Endodermal cell (in vitro differentiated cells): Measurements from ENCODE around the gene BPIFB2. TPM values are rescaled to one million over a fixed set of nuclear protein-coding genes. Genes with fewer than 3 reads are reported as not detected.
A peak's percentile ranks its signal among the peaks of the same experiment; 100 is the strongest.

Experiments used
- DNase-seq: peaks from one replicate; pipeline ENCODE4 v3.0.0-alpha.2; 2017
- H3K27ac ChIP-seq: 2 replicates; pipeline ENCODE4 v1.5.1; 2013; ENCODE audit warnings: mild to moderate bottlenecking, low read depth, low read length, moderate library complexity
- H3K27me3 ChIP-seq: 2 replicates; pipeline ENCODE4 v1.6.1; 2013; ENCODE audit warnings: mild to moderate bottlenecking, low read length, moderate library complexity; ENCODE audit not compliant: insufficient read depth, control insufficient read depth, poor library complexity, severe bottlenecking
- H3K36me3 ChIP-seq: 2 replicates; pipeline ENCODE4 v1.7.0; 2013; ENCODE audit warnings: mild to moderate bottlenecking, low read length, moderate library complexity; ENCODE audit not compliant: control insufficient read depth, insufficient read depth
- H3K4me1 ChIP-seq: one replicate; pipeline ENCODE4 v1.7.0; 2013; ENCODE audit warnings: low read length; ENCODE audit not compliant: control insufficient read depth, insufficient read depth
- H3K4me3 ChIP-seq: 2 replicates; pipeline ENCODE4 v1.5.1; 2013; ENCODE audit warnings: mild to moderate bottlenecking, low read length, moderate library complexity
- H3K9ac ChIP-seq: 2 replicates; pipeline ENCODE4 v1.6.1; 2013; ENCODE audit warnings: mild to moderate bottlenecking, low read length, moderate library complexity; ENCODE audit not compliant: poor library complexity, severe bottlenecking; ENCODE audit errors: extremely low read depth
- H3K9me3 ChIP-seq: 2 replicates; pipeline ENCODE4 v1.6.1; 2013; ENCODE audit warnings: mild to moderate bottlenecking, low read length, moderate library complexity; ENCODE audit not compliant: control insufficient read depth
- H3K27ac Mint-ChIP-seq: 2 replicates; pipeline ENCODE4 v1.8.0; 2020; ENCODE audit warnings: mixed read lengths
- H3K27me3 Mint-ChIP-seq: 2 replicates; pipeline ENCODE4 v1.8.0; 2021; ENCODE audit warnings: mild to moderate bottlenecking, mixed read lengths; ENCODE audit not compliant: insufficient read depth
- H3K36me3 Mint-ChIP-seq: 2 replicates; pipeline ENCODE4 v1.8.0; 2020; ENCODE audit warnings: low read depth, mixed read lengths
- H3K4me1 Mint-ChIP-seq: 2 replicates; pipeline ENCODE4 v1.8.0; 2020; ENCODE audit warnings: mixed read lengths
- H3K4me3 Mint-ChIP-seq: 2 replicates; pipeline ENCODE4 v1.8.0; 2020; ENCODE audit warnings: mild to moderate bottlenecking, moderate library complexity, mixed read lengths
- H3K9me3 Mint-ChIP-seq: 2 replicates; pipeline ENCODE4 v1.8.0; 2020; ENCODE audit warnings: mild to moderate bottlenecking, mixed read lengths
- WGBS, 2 experiments: methylation state at CpG; one replicate each; pipeline versions ENCODE4 v1.1.5 to v1.1.7; 2013; ENCODE audit warnings: missing lambda C conversion rate in 2 of 2, mixed read lengths in 1 of 2; ENCODE audit not compliant: insufficient coverage in 1 of 2, insufficient read length in 1 of 2; 5-methylcytosine and 5-hydroxymethylcytosine counted together
- total RNA-seq, 2 donors: library from RNA; stranded (reverse); fragmentation: NEBNext Ultra II Directional in 1 of 2; extraction: Animal tissue kit (Norgen Biotek cat#: 25700) in 1 of 2; gene quantifications; 2 replicates in 1 of 2; 3 replicates in 1 of 2; pipeline ENCODE4 v1.2.1, GENCODE V29; 2021
- TF ChIP-seq, protein P1 (sequence below): fragments of 200-600 bp; sonication (generic); conservative IDR thresholded peaks from 2 replicates; pipeline ENCODE4 v1.5.0; 2021; ENCODE audit warnings: antibody characterized with exemption, mild to moderate bottlenecking

The BPIFB2 gene
- total RNA-seq, 2 donors from 2014 or later = not detected

DNA sequence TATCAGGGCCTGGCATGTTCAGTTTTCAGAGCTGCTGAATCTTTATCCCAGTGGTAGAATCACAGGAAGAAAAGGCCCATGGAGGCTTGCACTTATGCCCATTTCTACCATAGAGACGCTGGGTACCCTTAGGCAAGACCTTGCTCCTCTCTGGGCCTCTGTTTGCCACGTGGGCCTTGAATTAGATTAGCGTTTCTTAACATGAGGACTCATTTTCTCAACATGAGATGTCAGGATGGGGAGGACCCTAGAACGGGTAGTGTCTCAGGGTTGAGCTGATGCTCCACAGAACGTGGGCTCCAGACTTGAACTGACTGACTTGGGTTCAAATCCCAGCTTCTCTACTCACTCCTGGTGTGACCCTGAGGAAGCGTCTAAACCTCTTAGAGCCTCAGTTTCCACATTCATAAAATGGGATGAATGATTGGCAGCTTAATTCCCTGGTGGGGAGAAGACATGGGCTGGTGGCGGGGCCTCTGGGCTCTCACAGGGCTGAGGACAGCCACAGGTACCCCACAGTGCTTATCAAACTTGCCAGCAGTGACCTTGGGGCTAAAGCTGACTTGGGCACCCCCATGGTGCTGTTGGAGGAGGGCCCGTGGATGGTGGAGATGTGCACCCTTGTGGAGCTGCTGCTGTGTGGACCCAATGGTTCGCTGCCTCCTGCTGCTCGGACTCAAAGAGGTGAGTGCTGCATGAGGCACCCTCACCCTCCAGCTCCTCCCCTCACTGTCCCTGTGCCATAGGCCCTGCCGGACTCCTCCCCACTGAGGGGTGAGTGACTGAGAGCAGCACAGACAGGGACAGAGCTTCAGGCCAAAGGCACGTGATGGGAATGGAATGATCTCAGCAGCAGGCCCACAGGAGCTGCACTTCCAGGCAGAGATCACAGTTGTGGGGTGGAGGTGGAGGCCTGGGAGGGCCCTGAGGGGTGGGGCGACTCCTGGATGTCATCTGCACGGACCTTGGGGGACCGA is 31.5 kb upstream of the BPIFB2 start:
- Mint-ChIP-seq H3K27ac (no peak overlapping the region), H3K4me1 (peaks cover 51% of the 10 kb centered on the region), H3K27me3 (no peaks in the 10 kb centered on the region), H3K36me3 (no peaks in the 10 kb centered on the region), H3K9me3 (peaks cover 18% of the 10 kb centered on the region), H3K4me3 (peak overlapping the region; percentile 18)
- no peaks in the 10 kb centered on the region for H3K9me3 ChIP-seq
- peak overlapping the region; percentile 40 for H3K27ac ChIP-seq
- peaks cover 14% of the 10 kb centered on the region for H3K4me1 ChIP-seq
- 81 to 87% methylated on average over 10 to 15 of the region's 15 CpGs for WGBS, 2 experiments
- peak overlapping the region; percentile 14 for H3K4me3 ChIP-seq
- H3K27me3 ChIP-seq = no peaks in the 10 kb centered on the region
- TF ChIP-seq, protein P1, sequence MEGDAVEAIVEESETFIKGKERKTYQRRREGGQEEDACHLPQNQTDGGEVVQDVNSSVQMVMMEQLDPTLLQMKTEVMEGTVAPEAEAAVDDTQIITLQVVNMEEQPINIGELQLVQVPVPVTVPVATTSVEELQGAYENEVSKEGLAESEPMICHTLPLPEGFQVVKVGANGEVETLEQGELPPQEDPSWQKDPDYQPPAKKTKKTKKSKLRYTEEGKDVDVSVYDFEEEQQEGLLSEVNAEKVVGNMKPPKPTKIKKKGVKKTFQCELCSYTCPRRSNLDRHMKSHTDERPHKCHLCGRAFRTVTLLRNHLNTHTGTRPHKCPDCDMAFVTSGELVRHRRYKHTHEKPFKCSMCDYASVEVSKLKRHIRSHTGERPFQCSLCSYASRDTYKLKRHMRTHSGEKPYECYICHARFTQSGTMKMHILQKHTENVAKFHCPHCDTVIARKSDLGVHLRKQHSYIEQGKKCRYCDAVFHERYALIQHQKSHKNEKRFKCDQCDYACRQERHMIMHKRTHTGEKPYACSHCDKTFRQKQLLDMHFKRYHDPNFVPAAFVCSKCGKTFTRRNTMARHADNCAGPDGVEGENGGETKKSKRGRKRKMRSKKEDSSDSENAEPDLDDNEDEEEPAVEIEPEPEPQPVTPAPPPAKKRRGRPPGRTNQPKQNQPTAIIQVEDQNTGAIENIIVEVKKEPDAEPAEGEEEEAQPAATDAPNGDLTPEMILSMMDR = no peak
- H3K9ac ChIP-seq = peak overlapping the region; percentile 84
- peak; percentile 75 for DNase-seq
- no peaks in the 10 kb centered on the region for H3K36me3 ChIP-seq

- H3K4me1 Mint-ChIP-seq = peaks cover 51% of the 10 kb centered on the region
- Histone ChIP-seq H3K4me1 (peaks cover 14% of the 10 kb centered on the region), H3K4me3 (peak overlapping the region; percentile 14), H3K36me3 (no peaks in the 10 kb centered on the region), H3K9me3 (no peaks in the 10 kb centered on the region), H3K27ac (no peak overlapping the region), H3K27me3 (no peaks in the 10 kb centered on the region), H3K9ac (peak overlapping the region; percentile 84)
- H3K36me3 Mint-ChIP-seq = no peaks in the 10 kb centered on the region
- DNase-seq = peak; percentile 50
- peaks cover 18% of the 10 kb centered on the region for H3K9me3 Mint-ChIP-seq
- WGBS, 2 experiments = 86 to 93% methylated on average over 5 to 6 of the region's 6 CpGs
- TF ChIP-seq, protein P1 = no peak
- no peak overlapping the region for H3K27ac Mint-ChIP-seq
- H3K27me3 Mint-ChIP-seq = no peaks in the 10 kb centered on the region
- H3K4me3 Mint-ChIP-seq = peak overlapping the region; percentile 18
Measured at GRCh38 chr20:32976746-32977145, 30.8 kb upstream of the BPIFB2 start.

GRCh38 chr20:32977281-32978008 is 30.1 kb upstream of the BPIFB2 start:
- H3K27ac ChIP-seq = no peak overlapping the region
- TF ChIP-seq, protein P1 = no peak
- peak; percentile 49 for DNase-seq
- H3K27me3 ChIP-seq = no peaks in the 10 kb centered on the region
- peak overlapping the region; percentile 14 for H3K4me3 ChIP-seq
- H3K4me3 Mint-ChIP-seq = no peak overlapping the region
- no peaks in the 10 kb centered on the region for H3K36me3 Mint-ChIP-seq
- H3K27me3 Mint-ChIP-seq = no peaks in the 10 kb centered on the region
- H3K9me3 Mint-ChIP-seq = peaks cover 18% of the 10 kb centered on the region
- H3K9me3 ChIP-seq = no peaks in the 10 kb centered on the region
- H3K4me1 ChIP-seq = peaks cover 14% of the 10 kb centered on the region
- 89 to 95% methylated on average over 9 to 13 of the region's 13 CpGs for WGBS, 2 experiments
- peak overlapping the region; percentile 84 for H3K9ac ChIP-seq
- H3K27ac Mint-ChIP-seq = peak overlapping the region; percentile 57
- peaks cover 51% of the 10 kb centered on the region for H3K4me1 Mint-ChIP-seq
- no peaks in the 10 kb centered on the region for H3K36me3 ChIP-seq
